GM18951 (cell line): ENCODE data around the gene PPFIA3.

ENCODE experiments used
- POLR2A ChIP-seq: IDR thresholded peaks from 4 replicates; pipeline ENCODE4 v1.6.1; 2011; ENCODE audit warnings: mild to moderate bottlenecking; ENCODE audit not compliant: insufficient read length, insufficient read depth; ENCODE audit errors: extremely low read depth
- in situ Hi-C: fragments of 300-500 bp; cut with MboI; formaldehyde crosslinking; loops from one replicate; pipeline ENCODE4 v1.12.0; 2022; ENCODE audit warnings: low sequenced_read_pairs, mixed read lengths, inconsistent platforms; ENCODE audit not compliant: unreplicated experiment

Gene PPFIA3

GRCh38 chr19:49091391-49092038 lies 27.8 kb upstream of the PPFIA3 start:
- TF ChIP-seq POLR2A: no peak
- in situ Hi-C loops: loop anchor here (10.0 kb wide), 1 partner anchor 103 kb away; no protein-coding TSS in a partner anchor

- in situ Hi-C loops: loop anchor here (10.0 kb wide), 1 partner anchor 102 kb away; no protein-coding TSS in a partner anchor
- TF ChIP-seq POLR2A: no peak
These were observed 26.7 kb upstream of the PPFIA3 start for GRCh38 chr19:49092686-49093085.

- no peak for TF ChIP-seq POLR2A
These were observed 24.6 kb upstream of the PPFIA3 start for GRCh38 chr19:49094505-49095482.

GRCh38 chr19:49097453-49098288 lies 21.7 kb upstream of the PPFIA3 start:
- no peak for TF ChIP-seq POLR2A
- in situ Hi-C loops: loop anchor here (10.0 kb wide), 1 partner anchor 97 kb away; no protein-coding TSS in a partner anchor

More at GRCh38 chr19:49094505-49095482, 24.6 kb upstream of the PPFIA3 start:
- in situ Hi-C loops: loop anchor here (10.0 kb wide), 1 partner anchor 100 kb away; no protein-coding TSS in a partner anchor

GRCh38 chr19:49098795-49099194 lies 20.5 kb upstream of the PPFIA3 start:
- TF ChIP-seq POLR2A: no peak

GRCh38 chr19:49101160-49101559 lies 18.2 kb upstream of the PPFIA3 start:
- in situ Hi-C loops: no loop called here
- no peak for TF ChIP-seq POLR2A

More at GRCh38 chr19:49098795-49099194, 20.5 kb upstream of the PPFIA3 start:
- in situ Hi-C loops: loop anchor here (10.0 kb wide), 1 partner anchor 96 kb away; no protein-coding TSS in a partner anchor

- no peak for TF ChIP-seq POLR2A
These were observed 17.0 kb upstream of the PPFIA3 start for GRCh38 chr19:49102303-49102702.

GRCh38 chr19:49103331-49104085 lies 15.8 kb upstream of the PPFIA3 start:
- no peak for TF ChIP-seq POLR2A
- in situ Hi-C loops: no loop called here

More at GRCh38 chr19:49102303-49102702, 17.0 kb upstream of the PPFIA3 start:
- in situ Hi-C loops: no loop called here

GRCh38 chr19:49104229-49104864 lies 15.0 kb upstream of the PPFIA3 start:
- in situ Hi-C loops: no loop called here
- TF ChIP-seq POLR2A: no peak

GRCh38 chr19:49106648-49107135 lies 12.7 kb upstream of the PPFIA3 start:
- in situ Hi-C loops: no loop called here
- no peak for TF ChIP-seq POLR2A

- in situ Hi-C loops: no loop called here
- no peak for TF ChIP-seq POLR2A
These were observed 11.5 kb upstream of the PPFIA3 start for GRCh38 chr19:49107625-49108459.

- no peak for TF ChIP-seq POLR2A
- in situ Hi-C loops: no loop called here
These were observed 10.3 kb upstream of the PPFIA3 start for GRCh38 chr19:49109051-49109450.
